K562 (cell line): ENCODE results near the gene MACROD2. TPM values are rescaled to one million over a fixed set of nuclear protein-coding genes. Genes with fewer than 3 reads are reported as not detected.

Experiments used
- ATAC-seq: fragments of 200-7000 bp; cut with Tn5 transposase; 3 replicates; pipeline ENCODE4 v1.9.1; 2020; ENCODE audit warnings: moderate library complexity
- BruUV-seq: library from RNA; stranded (reverse); fragments of 400-500 nt; replicated peaks from 2 replicates; lab custom pipeline; 2021; lab: Mats Ljungman, UMichigan
- CTCF ChIA-PET: fragments of 300-600 bp; formaldehyde crosslinking; extraction: SDS; loops from one replicate; lab custom pipeline; 2021; ENCODE audit warnings: low intra/inter-chr PET ratio; lab: Yijun Ruan, JAX
- POLR2A ChIA-PET: fragments of 300-600, 350-650 bp; sonication (Branson Sonifier 250); formaldehyde crosslinking; extraction: SDS; loops from one replicate; lab custom pipeline; 2021; ENCODE audit warnings: antibody characterized with exemption, inconsistent platforms; lab: Yijun Ruan, JAX
- DNase-seq, 4 experiments: peaks; one replicate each; pipeline versions ENCODE4 v3.0.0 to v3.0.0-alpha.2; 2011 to 2018; ENCODE audit warnings: low spot score in 3 of 4, mixed read lengths in 3 of 4; ENCODE audit errors: extremely low read depth in 1 of 4
- FAIRE-seq: peaks from 2 replicates; lab custom pipeline; 2011; peaks lifted over from hg19 to GRCh38; lab: Jason Lieb, UNC
- H2AFZ ChIP-seq: 2 replicates; pipeline ENCODE4 v1.6.0; 2011; ENCODE audit warnings: low read depth, low read length, control low read depth, inconsistent platforms
- H3K27ac ChIP-seq: fragments of 200-600 bp; 3 replicates; pipeline ENCODE4 v1.8.0; 2011; ENCODE audit warnings: low read depth, mild to moderate bottlenecking, control low read depth, inconsistent platforms, low read length, moderate library complexity, mixed read lengths; ENCODE audit errors: extremely low read depth
- H3K27me3 ChIP-seq, 2 experiments: fragments of 300-600 bp in 1 of 2; 2 replicates in 1 of 2; 3 replicates in 1 of 2; pipeline versions ENCODE4 v1.6.0 to v1.8.0; 2011; ENCODE audit warnings: inconsistent platforms in 2 of 2, low read length in 2 of 2, mild to moderate bottlenecking in 1 of 2, mixed read lengths in 1 of 2, moderate library complexity in 1 of 2; ENCODE audit not compliant: control insufficient read depth in 2 of 2, insufficient read depth in 2 of 2
- H3K36me3 ChIP-seq: fragments of 300-600 bp; 3 replicates; pipeline ENCODE4 v1.8.0; 2011; ENCODE audit warnings: mild to moderate bottlenecking, low read length, inconsistent platforms; ENCODE audit not compliant: control insufficient read depth, insufficient read depth
- H3K4me1 ChIP-seq, 2 experiments: fragments of 200-600 bp in 1 of 2; replicated peaks in 1 of 2; 2 replicates in 1 of 2; 3 replicates in 1 of 2; pipeline versions ENCODE4 v1.5.1 to v1.8.0; 2011; ENCODE audit warnings: inconsistent platforms in 2 of 2, low read length in 2 of 2, mild to moderate bottlenecking in 1 of 2, mixed read lengths in 1 of 2, moderate library complexity in 1 of 2; ENCODE audit not compliant: control insufficient read depth in 2 of 2, insufficient read depth in 2 of 2
- H3K4me2 ChIP-seq: 2 replicates; pipeline ENCODE4 v1.6.1; 2011; ENCODE audit warnings: low read length, control low read depth, inconsistent platforms, mixed read lengths; ENCODE audit not compliant: insufficient read depth
- H3K4me3 ChIP-seq: fragments of 200-600 bp; sonication (generic), shearing (Covaris generic); 2 replicates; pipeline ENCODE4 v1.5.1; 2016; ENCODE audit warnings: control low read depth, inconsistent platforms
- H3K79me2 ChIP-seq: fragments of 200-600 bp; 3 replicates; pipeline ENCODE4 v1.8.0; 2011; ENCODE audit warnings: low read length, inconsistent platforms; ENCODE audit not compliant: control insufficient read depth, insufficient read depth
- H3K9ac ChIP-seq, 2 experiments: 2 replicates each; pipeline versions ENCODE4 v1.6.0 to v1.6.1; 2011; ENCODE audit warnings: low read depth in 2 of 2, low read length in 2 of 2, control low read depth in 1 of 2, inconsistent platforms in 1 of 2, mild to moderate bottlenecking in 1 of 2, mixed read lengths in 1 of 2; ENCODE audit not compliant: insufficient read depth in 1 of 2
- H3K9me1 ChIP-seq: one replicate; pipeline ENCODE4 v1.6.0; 2011; ENCODE audit warnings: inconsistent platforms, mild to moderate bottlenecking, low read length, moderate library complexity; ENCODE audit not compliant: control insufficient read depth, insufficient read depth
- H3K9me3 ChIP-seq: replicated peaks from 2 replicates; pipeline ENCODE4 v1.5.1; 2011; ENCODE audit warnings: low read depth, low read length, inconsistent platforms; ENCODE audit not compliant: control insufficient read depth, insufficient read depth
- H4K20me1 ChIP-seq: replicated peaks from 2 replicates; pipeline ENCODE4 v1.6.1; 2011; ENCODE audit warnings: low read length, inconsistent platforms, mixed read lengths; ENCODE audit not compliant: control insufficient read depth, insufficient read depth
- BACH1 ChIP-seq: fragments of 200-800 bp; sonication (Bioruptor generic); IDR thresholded peaks from 2 replicates; pipeline ENCODE4 v1.6.1; 2016; ENCODE audit warnings: missing genetic modification characterization, missing compliant biosample characterization
- CREB1 ChIP-seq, 2 experiments: sonication (generic) in 1 of 2; formaldehyde crosslinking in 1 of 2; IDR thresholded peaks; 2 replicates each; pipeline versions ENCODE4 v1.6.1 to v1.8.0; 2012 to 2022; ENCODE audit warnings: inconsistent platforms in 1 of 2, mild to moderate bottlenecking in 1 of 2, missing genetic modification reagents in 1 of 2, moderate library complexity in 1 of 2
- CXXC5 ChIP-seq: fragments of 250-450 bp; sonication (Bioruptor Pico); IDR thresholded peaks from 2 replicates; pipeline ENCODE4 v1.8.0; 2022; ENCODE audit warnings: inconsistent platforms, mild to moderate bottlenecking, moderate library complexity
- DNMT1 ChIP-seq: fragments of 450-650 bp; IDR thresholded peaks from 2 replicates; pipeline ENCODE4 v1.6.1; 2016; ENCODE audit warnings: antibody characterized with exemption, mild to moderate bottlenecking
- KDM4B ChIP-seq, 2 experiments: fragments of 450-650 bp in 1 of 2; sonication (generic) in 1 of 2; IDR thresholded peaks; 2 replicates each; pipeline ENCODE4 v1.6.1; 2016 to 2017; ENCODE audit warnings: borderline replicate concordance in 2 of 2, antibody characterized with exemption in 1 of 2, low read depth in 1 of 2, mild to moderate bottlenecking in 1 of 2
- MAFF ChIP-seq: IDR thresholded peaks from 2 replicates; pipeline ENCODE4 v1.6.1; 2012; ENCODE audit warnings: low read length, improper control_type of control experiment
- MXI1 ChIP-seq: IDR thresholded peaks from 2 replicates; pipeline ENCODE4 v1.6.1; 2011; ENCODE audit warnings: low read depth, mild to moderate bottlenecking, improper control_type of control experiment, low read length
- NFIC ChIP-seq: fragments of 450-650 bp; IDR thresholded peaks from 2 replicates; pipeline ENCODE4 v1.6.1; 2017; ENCODE audit warnings: mild to moderate bottlenecking, inconsistent platforms
- PML ChIP-seq: IDR thresholded peaks from 2 replicates; pipeline ENCODE4 v1.6.1; 2012; ENCODE audit warnings: low read length, inconsistent platforms
- RBM34 ChIP-seq: fragments of 200-400 bp; formaldehyde crosslinking; IDR thresholded peaks from 2 replicates; pipeline ENCODE4 v1.6.1; 2018; ENCODE audit warnings: low read length, borderline replicate concordance; ENCODE audit not compliant: insufficient read depth
- SIRT6 ChIP-seq: IDR thresholded peaks from one replicate; pipeline ENCODE4 v1.6.1; 2012; ENCODE audit warnings: low read depth, mild to moderate bottlenecking, control low read depth, inconsistent platforms, low read length, moderate library complexity
- SMAD1 ChIP-seq: fragments of 150-350 bp; IDR thresholded peaks from 2 replicates; pipeline ENCODE4 v1.6.1; 2014; ENCODE audit warnings: low read length, low read depth; ENCODE audit not compliant: partially characterized antibody
- SP2 ChIP-seq: IDR thresholded peaks from 2 replicates; pipeline ENCODE4 v1.6.1; 2011; ENCODE audit warnings: mild to moderate bottlenecking, low read depth, low read length, moderate library complexity; ENCODE audit not compliant: poor library complexity, severe bottlenecking; ENCODE audit errors: extremely low read depth
- ZFPM2 ChIP-seq: fragments of 250-450 bp; sonication (Bioruptor Pico); IDR thresholded peaks from 2 replicates; pipeline ENCODE4 v1.5.1; 2022; ENCODE audit warnings: mild to moderate bottlenecking
- ZNF133 ChIP-seq: fragments of 250-450 bp; sonication (Bioruptor Pico); IDR thresholded peaks from 2 replicates; pipeline ENCODE4 v1.4.0; 2020; ENCODE audit warnings: mild to moderate bottlenecking
- ZNF174 ChIP-seq: fragments of 250-450 bp; sonication (Bioruptor Pico); IDR thresholded peaks from 2 replicates; pipeline ENCODE4 v1.4.0; 2020; ENCODE audit warnings: mild to moderate bottlenecking
- ZNF311 ChIP-seq: fragments of 250-450 bp; sonication (Bioruptor Pico); IDR thresholded peaks from 2 replicates; pipeline ENCODE4 v1.4.0; 2020; ENCODE audit warnings: mild to moderate bottlenecking, moderate library complexity
- WGBS: fragments of 100-300 bp; shearing (Covaris generic); methylation state at CpG from one replicate; pipeline ENCODE4 v1.1.6; 2016; ENCODE audit warnings: low coverage, mixed read lengths; ENCODE audit not compliant: insufficient coverage; ENCODE audit errors: missing lambda C conversion rate; 5-methylcytosine and 5-hydroxymethylcytosine counted together
- in situ Hi-C: fragments of 300-500 bp; cut with MboI; formaldehyde crosslinking; loops from 4 replicates; pipeline ENCODE4 v1.15.0; 2018; ENCODE audit warnings: inconsistent platforms, mixed read lengths
- intact Hi-C: fragments of 100-400 bp; cut with micrococcal nuclease; formaldehyde crosslinking; loops from 2 replicates; pipeline ENCODE4 v1.14.2; 2022
- polyA plus RNA-seq, 8 experiments: library from polyadenylated mRNA; depleted of rRNA in 4 of 8; stranded (reverse) in 5 of 8; unstranded in 3 of 8; fragments of >200 nt; fragmentation: Nextera tagmentation in 2 of 8; fragmentation: Illumina TruSeq in 1 of 8; extraction: Ambion mirVana in 2 of 8; extraction: Trizol in 1 of 8; gene quantifications; 2 replicates each; pipeline versions ENCODE4 v1.2.1 to v1.2.3, GENCODE V29; 2011 to 2014; ENCODE audit warnings: inconsistent platforms in 1 of 8, missing spikeins in 1 of 8
- total RNA-seq, 7 experiments: library from RNA; depleted of rRNA in 6 of 7; stranded (reverse); fragments of >200 nt in 6 of 7; fragmentation: Illumina TruSeq in 2 of 7; extraction: Trizol in 2 of 7; gene quantifications; 2 replicates each; pipeline versions ENCODE4 v1.2.1 to v1.2.3, GENCODE V29; 2011 to 2021; ENCODE audit warnings: low replicate concordance in 1 of 7
- TF ChIP-seq, protein P1 (sequence below): sonication (generic); IDR thresholded peaks from 2 replicates; pipeline ENCODE4 v1.6.1; 2016
- TF ChIP-seq, protein P2 (sequence below): sonication (generic); formaldehyde crosslinking; IDR thresholded peaks from 2 replicates; pipeline ENCODE4 v1.8.1; 2023; ENCODE audit warnings: mild to moderate bottlenecking, missing genetic modification reagents
- TF ChIP-seq, protein P3 (sequence below): fragments of 200-400 bp; formaldehyde crosslinking; IDR thresholded peaks from 2 replicates; pipeline ENCODE4 v1.6.1; 2017; ENCODE audit warnings: mild to moderate bottlenecking, low read depth, low read length, moderate library complexity

MACROD2 gene
- total and polyA plus RNA-seq, 9 of the 15 experiments (the other 6 are each of a cell fraction or from before 2014, with no cell fraction given), result not detected

DNA sequence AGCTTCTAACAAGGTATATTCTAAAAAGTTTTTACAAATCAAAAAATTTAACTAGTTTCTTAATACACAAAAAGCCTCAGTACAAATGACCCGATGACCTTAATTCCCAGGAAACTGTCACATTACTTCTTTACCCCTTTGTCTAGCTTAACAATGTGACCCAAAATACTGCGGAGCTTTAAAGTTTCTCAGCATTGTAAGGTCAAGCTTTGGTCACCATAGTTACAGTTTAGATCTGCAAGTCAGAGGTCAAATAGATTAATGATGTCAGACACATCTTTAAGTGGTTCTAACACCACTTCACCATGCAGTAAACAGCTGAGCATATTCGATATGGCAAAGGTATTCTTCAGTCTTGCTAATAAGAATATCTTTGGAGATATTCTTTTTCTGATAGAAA lies 378.9 kb downstream of the MACROD2 start:
- Histone ChIP-seq H3K9me1 (no peaks in the 10 kb centered on the region), H3K36me3 (no peaks in the 10 kb centered on the region), H3K4me3 (no peak overlapping the region), H3K79me2 (no peaks in the 10 kb centered on the region), H3K4me2 (no peak overlapping the region), H2AFZ (no peak overlapping the region), H3K9me3 (no peaks in the 10 kb centered on the region), H3K4me1 (no peaks in the 10 kb centered on the region), H4K20me1 (no peaks in the 10 kb centered on the region), H3K9ac (no peak overlapping the region), H3K27ac (no peak overlapping the region), H3K27me3 (no peaks in the 10 kb centered on the region)
- in situ Hi-C loops (no loop called here), intact Hi-C loops (no loop called here)
- TF ChIP-seq ZFPM2 (CRISPR knock-in tag), result no peak
- no peak for TF ChIP-seq NFIC
- TF ChIP-seq PML, result no peak
- TF ChIP-seq SIRT6, result no peak
- TF ChIP-seq SP2, result no peak
- TF ChIP-seq RBM34, result no peak
- TF ChIP-seq, protein P1, sequence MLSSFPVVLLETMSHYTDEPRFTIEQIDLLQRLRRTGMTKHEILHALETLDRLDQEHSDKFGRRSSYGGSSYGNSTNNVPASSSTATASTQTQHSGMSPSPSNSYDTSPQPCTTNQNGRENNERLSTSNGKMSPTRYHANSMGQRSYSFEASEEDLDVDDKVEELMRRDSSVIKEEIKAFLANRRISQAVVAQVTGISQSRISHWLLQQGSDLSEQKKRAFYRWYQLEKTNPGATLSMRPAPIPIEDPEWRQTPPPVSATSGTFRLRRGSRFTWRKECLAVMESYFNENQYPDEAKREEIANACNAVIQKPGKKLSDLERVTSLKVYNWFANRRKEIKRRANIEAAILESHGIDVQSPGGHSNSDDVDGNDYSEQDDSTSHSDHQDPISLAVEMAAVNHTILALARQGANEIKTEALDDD, result no peak
- no peak for TF ChIP-seq SMAD1
- TF ChIP-seq CREB1 (IDR thresholded peaks at IDR 0.05), result no peak
- TF ChIP-seq CREB1 (CRISPR knock-in tag; IDR thresholded peaks at IDR 0.05), result no peak
- TF ChIP-seq ZNF133 (CRISPR knock-in tag), result no peak
- no peak for TF ChIP-seq ZNF174
- no peak for TF ChIP-seq MXI1
- TF ChIP-seq BACH1, result no peak
- TF ChIP-seq, protein P2, sequence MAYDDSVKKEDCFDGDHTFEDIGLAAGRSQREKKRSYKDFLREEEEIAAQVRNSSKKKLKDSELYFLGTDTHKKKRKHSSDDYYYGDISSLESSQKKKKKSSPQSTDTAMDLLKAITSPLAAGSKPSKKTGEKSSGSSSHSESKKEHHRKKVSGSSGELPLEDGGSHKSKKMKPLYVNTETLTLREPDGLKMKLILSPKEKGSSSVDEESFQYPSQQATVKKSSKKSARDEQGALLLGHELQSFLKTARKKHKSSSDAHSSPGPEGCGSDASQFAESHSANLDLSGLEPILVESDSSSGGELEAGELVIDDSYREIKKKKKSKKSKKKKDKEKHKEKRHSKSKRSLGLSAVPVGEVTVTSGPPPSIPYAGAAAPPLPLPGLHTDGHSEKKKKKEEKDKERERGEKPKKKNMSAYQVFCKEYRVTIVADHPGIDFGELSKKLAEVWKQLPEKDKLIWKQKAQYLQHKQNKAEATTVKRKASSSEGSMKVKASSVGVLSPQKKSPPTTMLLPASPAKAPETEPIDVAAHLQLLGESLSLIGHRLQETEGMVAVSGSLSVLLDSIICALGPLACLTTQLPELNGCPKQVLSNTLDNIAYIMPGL, result no peak
- no peak for TF ChIP-seq DNMT1
- TF ChIP-seq KDM4B (IDR thresholded peaks at IDR 0.05; ENCODE audit: borderline replicate concordance in 2 of 2, low read depth in 1 of 2), result no peak
- TF ChIP-seq, protein P3, sequence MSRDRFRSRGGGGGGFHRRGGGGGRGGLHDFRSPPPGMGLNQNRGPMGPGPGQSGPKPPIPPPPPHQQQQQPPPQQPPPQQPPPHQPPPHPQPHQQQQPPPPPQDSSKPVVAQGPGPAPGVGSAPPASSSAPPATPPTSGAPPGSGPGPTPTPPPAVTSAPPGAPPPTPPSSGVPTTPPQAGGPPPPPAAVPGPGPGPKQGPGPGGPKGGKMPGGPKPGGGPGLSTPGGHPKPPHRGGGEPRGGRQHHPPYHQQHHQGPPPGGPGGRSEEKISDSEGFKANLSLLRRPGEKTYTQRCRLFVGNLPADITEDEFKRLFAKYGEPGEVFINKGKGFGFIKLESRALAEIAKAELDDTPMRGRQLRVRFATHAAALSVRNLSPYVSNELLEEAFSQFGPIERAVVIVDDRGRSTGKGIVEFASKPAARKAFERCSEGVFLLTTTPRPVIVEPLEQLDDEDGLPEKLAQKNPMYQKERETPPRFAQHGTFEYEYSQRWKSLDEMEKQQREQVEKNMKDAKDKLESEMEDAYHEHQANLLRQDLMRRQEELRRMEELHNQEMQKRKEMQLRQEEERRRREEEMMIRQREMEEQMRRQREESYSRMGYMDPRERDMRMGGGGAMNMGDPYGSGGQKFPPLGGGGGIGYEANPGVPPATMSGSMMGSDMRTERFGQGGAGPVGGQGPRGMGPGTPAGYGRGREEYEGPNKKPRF, result no peak
- TF ChIP-seq ZNF311 (CRISPR knock-in tag), result no peak
- TF ChIP-seq MAFF, result no peak
- TF ChIP-seq CXXC5 (CRISPR knock-in tag), result no peak
- POLR2A ChIA-PET, result no interaction called here
- FAIRE-seq (no peak), DNase-seq (no peak), ATAC-seq (no peak)
- 11% methylated on average over 3 of the region's 3 CpGs for WGBS
- CTCF ChIA-PET, result no interaction called here
- BruUV-seq, result no TSS peak
